ENCODE data around the gene PTPRS. TPM values are rescaled to one million over a fixed set of nuclear protein-coding genes. Genes with fewer than 3 reads are reported as not detected.

PTPRS gene
- total RNA-seq, 1 donor from 2014 or later, result 10.3 TPM

DNA sequence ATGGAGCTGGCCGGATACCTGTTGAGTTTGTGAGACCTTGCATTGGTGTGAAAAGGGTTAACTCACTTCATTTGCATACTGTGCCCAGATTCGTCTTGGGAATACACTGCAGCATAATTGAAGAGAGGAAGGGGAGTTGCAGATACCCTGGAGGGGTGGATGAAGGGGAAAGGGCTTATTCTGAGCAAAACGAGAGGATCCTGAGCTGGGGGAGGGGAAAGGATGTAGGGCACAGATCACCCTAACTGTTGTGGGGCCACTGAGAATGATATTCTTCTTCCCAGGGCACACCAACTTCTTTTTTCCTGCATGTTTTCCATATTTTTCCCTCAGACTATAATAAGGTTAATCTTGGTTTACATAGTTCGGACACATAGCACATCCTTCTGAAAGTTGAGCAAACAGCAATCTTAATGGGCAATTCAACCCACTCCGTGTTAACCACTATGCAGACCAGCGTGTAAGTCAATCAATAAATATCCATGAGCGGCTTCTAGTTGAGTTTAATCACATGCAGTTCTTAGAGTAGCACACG, 11.7 kb upstream of the PTPRS start:
- Histone ChIP-seq H3K36me3 (ENCODE audit: control insufficient read depth, insufficient read depth, low read length) (no peaks in the 10 kb centered on the region), H3K27me3 (ENCODE audit: control insufficient read depth, insufficient read depth, low read length) (no peaks in the 10 kb centered on the region), H3K4me3 (ENCODE audit: low read depth, low read length) (no peak overlapping the region)
- FAIRE-seq (no peak), DNase-seq (ENCODE audit: low read depth) (no peak)
- TF ChIP-seq, protein P1, sequence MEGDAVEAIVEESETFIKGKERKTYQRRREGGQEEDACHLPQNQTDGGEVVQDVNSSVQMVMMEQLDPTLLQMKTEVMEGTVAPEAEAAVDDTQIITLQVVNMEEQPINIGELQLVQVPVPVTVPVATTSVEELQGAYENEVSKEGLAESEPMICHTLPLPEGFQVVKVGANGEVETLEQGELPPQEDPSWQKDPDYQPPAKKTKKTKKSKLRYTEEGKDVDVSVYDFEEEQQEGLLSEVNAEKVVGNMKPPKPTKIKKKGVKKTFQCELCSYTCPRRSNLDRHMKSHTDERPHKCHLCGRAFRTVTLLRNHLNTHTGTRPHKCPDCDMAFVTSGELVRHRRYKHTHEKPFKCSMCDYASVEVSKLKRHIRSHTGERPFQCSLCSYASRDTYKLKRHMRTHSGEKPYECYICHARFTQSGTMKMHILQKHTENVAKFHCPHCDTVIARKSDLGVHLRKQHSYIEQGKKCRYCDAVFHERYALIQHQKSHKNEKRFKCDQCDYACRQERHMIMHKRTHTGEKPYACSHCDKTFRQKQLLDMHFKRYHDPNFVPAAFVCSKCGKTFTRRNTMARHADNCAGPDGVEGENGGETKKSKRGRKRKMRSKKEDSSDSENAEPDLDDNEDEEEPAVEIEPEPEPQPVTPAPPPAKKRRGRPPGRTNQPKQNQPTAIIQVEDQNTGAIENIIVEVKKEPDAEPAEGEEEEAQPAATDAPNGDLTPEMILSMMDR (IDR thresholded peaks at IDR 0.05; ENCODE audit: insufficient read depth, low read length, severe bottlenecking), result no peak

DNA sequence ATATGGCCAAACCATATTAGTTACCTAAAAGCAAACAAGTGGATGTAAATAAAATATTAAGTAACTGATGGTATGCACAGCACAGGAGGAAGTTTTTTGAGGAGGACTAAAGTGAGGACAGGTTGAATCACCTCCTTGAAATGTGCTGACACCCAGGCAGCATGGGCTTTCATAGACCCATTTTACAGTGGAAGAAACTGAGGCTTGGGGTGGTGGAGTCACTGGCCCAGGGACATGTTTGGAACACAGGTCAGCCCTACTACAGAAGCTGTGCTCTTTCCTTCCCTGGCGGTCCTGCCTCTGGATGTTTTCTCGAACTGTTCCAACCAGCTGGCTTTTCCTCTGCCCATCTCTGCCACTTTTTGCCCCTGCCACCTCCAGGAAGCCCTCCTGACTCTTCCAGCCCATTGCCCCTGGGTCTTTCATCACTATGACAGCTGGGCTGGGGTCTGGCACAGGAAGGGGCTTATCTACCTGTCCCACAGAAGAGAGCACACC, 11.2 kb upstream of the PTPRS start:
- TF ChIP-seq, protein P1 (IDR thresholded peaks at IDR 0.05; ENCODE audit: insufficient read depth, low read length, severe bottlenecking), result no peak
- no peaks in the 10 kb centered on the region for H3K27me3 ChIP-seq (ENCODE audit: control insufficient read depth, insufficient read depth, low read length)
- FAIRE-seq, result no peak
- no peaks in the 10 kb centered on the region for H3K36me3 ChIP-seq (ENCODE audit: control insufficient read depth, insufficient read depth, low read length)
- no peak for DNase-seq (ENCODE audit: low read depth)
- no peak overlapping the region for H3K4me3 ChIP-seq (ENCODE audit: low read depth, low read length)

DNA sequence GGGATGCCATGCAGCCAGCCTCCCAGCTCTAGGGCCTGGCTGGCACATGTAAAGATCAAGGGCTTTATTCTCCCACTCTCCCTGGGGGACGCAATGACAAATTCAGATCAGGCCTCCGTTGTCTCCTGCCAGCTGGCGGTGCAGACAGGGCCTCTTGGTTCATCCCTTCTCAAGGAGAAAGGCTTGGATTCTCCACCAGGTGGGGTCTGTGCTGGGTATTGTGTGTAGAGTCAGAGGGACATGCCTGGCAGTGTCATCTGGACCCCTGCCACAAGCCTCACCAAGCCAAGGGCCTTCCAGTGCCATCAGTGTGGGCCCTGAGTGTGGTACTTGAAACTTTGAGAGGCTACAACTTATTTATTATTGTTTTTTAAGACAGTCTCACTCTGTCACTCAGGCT, 8.4 kb upstream of the PTPRS start:
- Histone ChIP-seq H3K4me3 (ENCODE audit: low read depth, low read length) (no peak overlapping the region), H3K27me3 (ENCODE audit: control insufficient read depth, insufficient read depth, low read length) (no peaks in the 10 kb centered on the region), H3K36me3 (ENCODE audit: control insufficient read depth, insufficient read depth, low read length) (no peaks in the 10 kb centered on the region)
- FAIRE-seq (no peak), DNase-seq (ENCODE audit: low read depth) (no peak)
- TF ChIP-seq, protein P1 (IDR thresholded peaks at IDR 0.05; ENCODE audit: insufficient read depth, low read length, severe bottlenecking), result no peak

DNA sequence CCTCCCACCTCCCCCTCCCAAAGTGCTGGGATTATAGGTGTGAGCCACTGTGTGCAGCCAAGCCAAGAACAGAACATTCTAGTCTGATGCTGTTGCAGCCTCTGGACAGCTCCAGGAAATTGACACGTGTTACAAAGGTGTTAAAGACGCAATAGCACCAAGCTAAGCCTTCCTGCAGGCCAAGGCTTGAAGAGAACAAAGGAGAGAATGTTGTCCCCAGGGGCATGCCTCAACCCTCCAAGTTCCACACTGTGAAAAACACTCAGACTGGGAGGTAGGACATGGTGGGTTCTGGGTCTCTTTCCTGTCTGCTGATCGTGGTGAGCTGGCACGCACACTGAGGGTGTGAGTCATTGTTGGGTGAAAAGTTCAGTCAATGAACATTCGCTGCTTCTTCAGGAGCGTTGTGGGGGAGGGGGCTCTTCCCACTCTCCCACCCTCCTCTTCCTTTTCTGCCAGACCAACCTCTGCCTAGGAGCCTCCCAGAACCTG, 5.3 kb upstream of the PTPRS start:
- Histone ChIP-seq H3K27me3 (ENCODE audit: control insufficient read depth, insufficient read depth, low read length) (no peaks in the 10 kb centered on the region), H3K4me3 (ENCODE audit: low read depth, low read length) (no peak overlapping the region), H3K36me3 (ENCODE audit: control insufficient read depth, insufficient read depth, low read length) (no peaks in the 10 kb centered on the region)
- FAIRE-seq (no peak), DNase-seq (ENCODE audit: low read depth) (peak; percentile 71)
- TF ChIP-seq, protein P1 (IDR thresholded peaks at IDR 0.05; ENCODE audit: insufficient read depth, low read length, severe bottlenecking), result no peak

DNA sequence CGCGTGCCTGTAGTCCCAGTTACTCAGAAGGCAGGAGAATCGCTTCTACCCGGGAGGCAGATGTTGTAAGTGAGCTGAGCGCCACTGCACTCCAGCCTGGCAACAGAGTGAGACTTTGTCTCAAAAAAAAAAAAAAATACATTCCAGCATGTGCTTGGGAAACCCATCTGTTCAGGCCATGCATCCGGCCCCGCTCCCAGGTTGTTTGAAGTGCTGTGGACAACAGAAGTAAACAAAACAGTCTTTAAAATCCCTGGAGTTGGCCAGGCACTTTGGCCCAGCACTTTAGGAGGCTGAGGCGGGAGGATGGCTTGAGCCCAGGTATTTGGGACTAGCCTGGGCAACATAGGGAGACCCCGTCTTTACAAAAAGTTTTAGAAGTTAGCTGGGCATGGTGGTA, 3.2 kb upstream of the PTPRS start:
- Histone ChIP-seq H3K4me3 (ENCODE audit: low read depth, low read length) (no peak overlapping the region), H3K36me3 (ENCODE audit: control insufficient read depth, insufficient read depth, low read length) (no peaks in the 10 kb centered on the region), H3K27me3 (ENCODE audit: control insufficient read depth, insufficient read depth, low read length) (peaks cover 8% of the 10 kb centered on the region)
- TF ChIP-seq, protein P1 (IDR thresholded peaks at IDR 0.05; ENCODE audit: insufficient read depth, low read length, severe bottlenecking), result no peak
- DNase-seq (ENCODE audit: low read depth) (no peak), FAIRE-seq (no peak)
